Common myeloid progenitor, CD34-positive (primary cell): ENCODE measurements around the gene FCN3.
A peak's percentile ranks its signal among the peaks of the same experiment; 100 is the strongest.

Experiments
- CTCF ChIA-PET: fragments of 350-600 bp; sonication (Branson Sonifier 250); formaldehyde crosslinking; loops from one replicate; lab custom pipeline; 2021; ENCODE audit warnings: antibody characterized with exemption; lab: Charles Lee
- POLR2A ChIA-PET: fragments of 350-600 bp; sonication (Branson Sonifier 250); formaldehyde crosslinking; loops from one replicate; lab custom pipeline; 2021; ENCODE audit warnings: antibody characterized with exemption; lab: Charles Lee
- DNase-seq, 3 donors: peaks; one replicate each; pipeline versions ENCODE4 v3.0.0 to v3.0.0-alpha.2; 2013
- H3K27ac ChIP-seq, 2 experiments: 1 replicate in 1 of 2; 2 replicates in 1 of 2; pipeline ENCODE4 v1.7.0; 2013; ENCODE audit warnings: inconsistent platforms in 2 of 2, low read length in 2 of 2, mild to moderate bottlenecking in 2 of 2, low read depth in 1 of 2, moderate library complexity in 1 of 2; ENCODE audit not compliant: severe bottlenecking in 2 of 2, insufficient read depth in 1 of 2, poor library complexity in 1 of 2
- H3K27me3 ChIP-seq, 5 experiments: replicated peaks in 2 of 5; 1 replicate in 3 of 5; 2 replicates in 2 of 5; pipeline versions ENCODE4 v1.6.1 to v1.7.0; 2013; ENCODE audit warnings: low read length in 4 of 5, mild to moderate bottlenecking in 2 of 5, moderate library complexity in 2 of 5, inconsistent platforms in 1 of 5; ENCODE audit not compliant: insufficient read depth in 5 of 5, control insufficient read depth in 4 of 5
- H3K36me3 ChIP-seq, 4 experiments: 1 replicate in 2 of 4; 2 replicates in 2 of 4; pipeline versions ENCODE4 v1.6.1 to v1.7.0; 2013; ENCODE audit warnings: low read length in 3 of 4, control low read depth in 1 of 4, mild to moderate bottlenecking in 1 of 4; ENCODE audit not compliant: control insufficient read depth in 4 of 4, insufficient read depth in 4 of 4
- H3K4me1 ChIP-seq, 4 experiments: 1 replicate in 3 of 4; 2 replicates in 1 of 4; pipeline versions ENCODE4 v1.6.1 to v1.7.1; 2013; ENCODE audit warnings: low read length in 3 of 4, mild to moderate bottlenecking in 3 of 4, control low read depth in 1 of 4, inconsistent platforms in 1 of 4, moderate library complexity in 1 of 4; ENCODE audit not compliant: control insufficient read depth in 4 of 4, insufficient read depth in 4 of 4; ENCODE audit errors: control extremely low read depth in 1 of 4
- H3K4me3 ChIP-seq, 7 experiments: 1 replicate in 4 of 7; 2 replicates in 3 of 7; pipeline versions ENCODE4 v1.5.1 to v1.7.0; 2013; ENCODE audit warnings: mild to moderate bottlenecking in 7 of 7, low read length in 6 of 7, moderate library complexity in 6 of 7, inconsistent platforms in 2 of 7, low read depth in 2 of 7, control low read depth in 1 of 7; ENCODE audit not compliant: insufficient read depth in 4 of 7, control insufficient read depth in 1 of 7; ENCODE audit errors: extremely low read depth in 1 of 7
- H3K9me3 ChIP-seq, 5 experiments: 1 replicate in 4 of 5; 2 replicates in 1 of 5; pipeline versions ENCODE4 v1.6.1 to v1.7.1; 2013; ENCODE audit warnings: low read length in 4 of 5, mild to moderate bottlenecking in 2 of 5, inconsistent platforms in 1 of 5, low read depth in 1 of 5, moderate library complexity in 1 of 5; ENCODE audit not compliant: control insufficient read depth in 4 of 5, insufficient read depth in 2 of 5; ENCODE audit errors: control extremely low read depth in 1 of 5
- WGBS: methylation state at CpG from one replicate; pipeline ENCODE4 v1.1.5; 2013; ENCODE audit not compliant: insufficient coverage; 5-methylcytosine and 5-hydroxymethylcytosine counted together

The FCN3 gene

GRCh38 chr1:27348861-27349783 is 25.5 kb downstream of the FCN3 start:
- H3K4me3 ChIP-seq, result peak overlapping the region in 6 of 7 experiments; percentile 1 to 64 (median 52)
- H3K9me3 ChIP-seq, result no peaks in the 10 kb centered on the region
- H3K27ac ChIP-seq, result no peak overlapping the region
- peaks cover 0 to 14% (median 6%) of the 10 kb centered on the region in 4 experiments for H3K4me1 ChIP-seq
- no peaks in the 10 kb centered on the region for H3K27me3 ChIP-seq
- DNase-seq, result peak in 2 of 3 donors; percentile 45 to 50
- 53% methylated on average over 33 of the region's 51 CpGs for WGBS
- POLR2A ChIA-PET, result no interaction called here
- CTCF ChIA-PET, result interaction anchor here (0.7 to 2.2 kb wide), 7 partner anchors 9 to 671 kb away, joined by 3 to 8 read pairs (median 3); no protein-coding TSS in a partner anchor
- H3K36me3 ChIP-seq, result peaks cover 0 to 61% (median 26%) of the 10 kb centered on the region in 4 experiments

- ChIA-PET POLR2A (no interaction called here), CTCF (interaction anchor here (1.2 to 7.2 kb wide), 5 partner anchors 9 to 47 kb away, joined by 4 to 102 read pairs (median 7); no protein-coding TSS in a partner anchor)
- peaks cover 0 to 54% (median 22%) of the 10 kb centered on the region in 4 experiments for H3K36me3 ChIP-seq
- WGBS, result 100% methylated on average over 7 of the region's 14 CpGs
- H3K9me3 ChIP-seq, result no peaks in the 10 kb centered on the region
- H3K27me3 ChIP-seq, result no peaks in the 10 kb centered on the region
- H3K27ac ChIP-seq, result no peak overlapping the region
- H3K4me1 ChIP-seq, result peaks cover 0 to 34% (median 27%) of the 10 kb centered on the region in 4 experiments
- no peak for DNase-seq
- no peak overlapping the region for H3K4me3 ChIP-seq
Observed at GRCh38 chr1:27346991-27347624, 27.5 kb downstream of the FCN3 start.

GRCh38 chr1:27346357-27346756 is 28.3 kb downstream of the FCN3 start:
- H3K36me3 ChIP-seq, result peaks cover 0 to 50% (median 21%) of the 10 kb centered on the region in 4 experiments
- DNase-seq, result no peak
- H3K4me3 ChIP-seq, result no peak overlapping the region
- no peaks in the 10 kb centered on the region for H3K9me3 ChIP-seq
- H3K27me3 ChIP-seq, result no peaks in the 10 kb centered on the region
- POLR2A ChIA-PET, result no interaction called here
- 100% methylated on average over 3 of the region's 8 CpGs for WGBS
- CTCF ChIA-PET, result interaction anchor here (1.2 to 7.2 kb wide), 6 partner anchors 10 to 46 kb away, joined by 4 to 102 read pairs (median 9); no protein-coding TSS in a partner anchor
- H3K4me1 ChIP-seq, result peaks cover 0 to 40% (median 34%) of the 10 kb centered on the region in 4 experiments
- H3K27ac ChIP-seq, result no peak overlapping the region

DNA sequence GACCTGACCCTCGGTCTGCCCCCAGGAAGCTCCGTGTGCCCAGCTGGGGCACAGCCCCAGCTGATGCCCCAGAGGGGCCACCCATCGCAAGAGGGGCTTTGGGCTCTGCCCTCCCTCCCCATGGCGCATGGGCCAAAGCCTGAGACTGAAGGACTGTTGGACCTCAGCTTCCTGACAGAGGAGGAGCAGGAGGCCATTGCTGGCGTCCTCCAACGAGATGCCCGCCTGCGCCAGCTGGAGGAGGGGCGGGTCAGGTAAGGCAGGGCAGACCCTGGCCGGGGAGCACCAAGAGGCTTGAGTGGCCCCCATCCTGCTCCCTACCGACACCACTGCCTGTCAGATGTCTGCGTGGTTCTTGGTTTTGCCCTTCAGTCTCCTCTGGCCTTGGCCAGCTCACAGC is 29.4 kb downstream of the FCN3 start:
- DNase-seq, result no peak
- Histone ChIP-seq H3K4me1 (peaks cover 3 to 47% (median 43%) of the 10 kb centered on the region in 4 experiments), H3K27me3 (no peaks in the 10 kb centered on the region), H3K27ac (no peak overlapping the region), H3K9me3 (no peaks in the 10 kb centered on the region), H3K36me3 (peaks cover 0 to 39% (median 16%) of the 10 kb centered on the region in 4 experiments), H3K4me3 (no peak overlapping the region)
- WGBS, result 95% methylated on average over 12 of the region's 12 CpGs
- ChIA-PET CTCF (interaction anchor here (0.6 to 7.2 kb wide), 8 partner anchors 9 to 139 kb away, joined by 3 to 102 read pairs (median 6); no protein-coding TSS in a partner anchor), POLR2A (no interaction called here)

DNA sequence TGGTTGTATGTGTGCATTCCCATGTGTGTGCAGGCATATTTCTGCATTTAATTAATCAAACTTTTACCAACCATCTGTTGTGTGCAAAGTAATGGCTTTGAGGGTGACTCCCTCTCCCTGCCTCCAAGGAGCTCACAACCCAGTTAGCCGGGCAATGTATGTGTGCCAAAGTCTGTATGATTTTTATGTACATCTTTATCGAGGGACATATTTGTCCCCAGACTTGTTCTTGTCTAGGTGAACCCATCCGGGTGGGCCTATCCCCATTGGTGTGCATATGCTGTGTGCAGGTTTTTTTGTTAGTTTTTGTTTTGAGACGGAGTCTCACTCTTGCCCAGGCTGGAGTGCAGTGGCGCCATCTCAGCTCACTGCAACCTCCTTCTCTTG is 31.0 kb downstream of the FCN3 start:
- Histone ChIP-seq H3K9me3 (no peaks in the 10 kb centered on the region), H3K4me3 (peak overlapping the region; percentile 39 to 93 (median 83)), H3K27ac (peak overlapping the region in 1 of 2 experiments; percentile 84), H3K27me3 (no peaks in the 10 kb centered on the region), H3K4me1 (peaks cover 3 to 56% (median 37%) of the 10 kb centered on the region in 4 experiments), H3K36me3 (peaks cover 0 to 26% (median 13%) of the 10 kb centered on the region in 4 experiments)
- WGBS, result 33% methylated on average over 3 of the region's 5 CpGs
- POLR2A ChIA-PET, result interaction anchor here (0.7 kb wide), 1 partner anchor 14 kb away, joined by 3 read pairs; no protein-coding TSS in a partner anchor
- CTCF ChIA-PET, result interaction anchor here (0.6 to 7.2 kb wide), 9 partner anchors 11 to 1067 kb away, joined by 3 to 102 read pairs (median 5); partner anchors contain the start of gene MAP3K6
- no peak for DNase-seq

DNA sequence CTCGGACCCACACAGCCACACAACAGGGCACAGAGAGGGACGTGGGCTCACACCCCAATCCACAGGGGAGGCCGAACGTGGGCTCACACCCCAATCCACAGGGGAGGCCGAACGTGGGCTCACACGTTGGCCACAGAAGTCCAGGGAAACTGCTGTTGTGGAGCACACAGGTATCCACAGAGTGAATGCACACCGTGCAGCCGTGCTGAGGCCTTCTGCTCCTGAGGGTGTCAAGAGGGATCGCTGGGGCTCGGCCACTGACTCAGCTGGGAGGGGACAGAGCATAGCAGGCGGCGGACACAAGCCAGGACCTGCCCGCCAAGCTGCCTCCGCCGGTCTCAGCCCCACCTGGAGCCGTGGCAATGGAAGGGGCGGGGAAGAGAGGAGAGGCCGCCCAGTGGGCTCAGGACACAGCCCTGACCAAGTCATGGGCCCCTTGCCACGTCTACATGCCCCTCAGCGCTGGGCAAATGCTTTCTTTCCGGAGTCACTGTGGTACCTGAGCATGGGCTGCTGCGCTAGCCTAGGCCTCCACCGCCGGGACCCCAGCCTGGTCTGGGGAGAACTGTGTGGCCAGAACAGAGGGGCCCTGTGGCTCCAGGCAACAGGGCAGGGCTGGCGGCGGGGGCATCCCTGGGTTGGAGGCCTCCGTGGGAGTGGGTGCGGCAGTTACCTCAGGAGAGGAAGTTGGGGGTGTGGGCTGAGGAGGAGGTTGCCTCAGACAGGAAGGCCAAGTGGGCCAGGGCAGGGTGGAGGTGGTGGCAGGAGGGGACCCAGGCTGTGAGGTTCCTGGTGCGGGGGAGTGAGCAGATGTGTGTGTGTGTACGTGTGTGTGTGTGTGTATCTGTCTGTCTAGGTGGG is 31.6 kb downstream of the FCN3 start:
- Histone ChIP-seq H3K27ac (peak overlapping the region; percentile 50 to 84), H3K4me3 (peak overlapping the region; percentile 39 to 93 (median 83)), H3K36me3 (peaks cover 0 to 29% (median 14%) of the 10 kb centered on the region in 4 experiments), H3K4me1 (peaks cover 3 to 56% (median 36%) of the 10 kb centered on the region in 4 experiments), H3K9me3 (no peaks in the 10 kb centered on the region), H3K27me3 (no peaks in the 10 kb centered on the region)
- ChIA-PET CTCF (interaction anchor here (0.7 to 7.2 kb wide), 13 partner anchors 10 to 53 kb away, joined by 3 to 102 read pairs (median 6); partner anchors contain the start of gene MAP3K6), POLR2A (interaction anchor here (0.7 to 1.4 kb wide), 3 partner anchors 11 to 14 kb away, joined by 3 to 4 read pairs (median 3); no protein-coding TSS in a partner anchor)
- peak; percentile 77 to 94 (median 91) for DNase-seq
- WGBS, result 3% methylated on average over 27 of the region's 31 CpGs
